Ishikawa (cell line): ENCODE results near the gene ALOX5AP.

Source experiments
- CEBPB ChIP-seq: IDR thresholded peaks from 2 replicates; pipeline ENCODE4 v1.6.1; 2012
- CREB1 ChIP-seq: IDR thresholded peaks from 2 replicates; pipeline ENCODE4 v1.6.1; 2012; ENCODE audit warnings: low read depth
- EP300 ChIP-seq: IDR thresholded peaks from 2 replicates; pipeline ENCODE4 v1.6.1; 2012; ENCODE audit warnings: borderline replicate concordance
- NFIC ChIP-seq: IDR thresholded peaks from 2 replicates; pipeline ENCODE4 v1.6.1; 2012
- RAD21 ChIP-seq: IDR thresholded peaks from 2 replicates; pipeline ENCODE4 v1.6.1; 2012; ENCODE audit warnings: low read depth
- TAF1 ChIP-seq: IDR thresholded peaks from 2 replicates; pipeline ENCODE4 v1.6.1; 2012; ENCODE audit warnings: low read depth, mild to moderate bottlenecking
- TCF12 ChIP-seq: IDR thresholded peaks from 2 replicates; pipeline ENCODE4 v1.6.1; 2012; ENCODE audit warnings: low read depth
- TEAD4 ChIP-seq: IDR thresholded peaks from 2 replicates; pipeline ENCODE4 v1.6.1; 2012
- YY1 ChIP-seq: IDR thresholded peaks from 2 replicates; pipeline ENCODE4 v1.6.1; 2012; ENCODE audit warnings: low read depth
- ZBTB7A ChIP-seq: IDR thresholded peaks from 2 replicates; pipeline ENCODE4 v1.6.1; 2012; ENCODE audit warnings: low read depth
- TF ChIP-seq, protein P1 (sequence below): IDR thresholded peaks from 2 replicates; pipeline ENCODE4 v1.6.1; 2012; ENCODE audit warnings: low read depth, mild to moderate bottlenecking
- TF ChIP-seq, protein P2 (sequence below): IDR thresholded peaks from 2 replicates; pipeline ENCODE4 v1.6.1; 2012
- TF ChIP-seq, protein P3 (sequence below): IDR thresholded peaks from 2 replicates; pipeline ENCODE4 v1.6.1; 2012

DNA sequence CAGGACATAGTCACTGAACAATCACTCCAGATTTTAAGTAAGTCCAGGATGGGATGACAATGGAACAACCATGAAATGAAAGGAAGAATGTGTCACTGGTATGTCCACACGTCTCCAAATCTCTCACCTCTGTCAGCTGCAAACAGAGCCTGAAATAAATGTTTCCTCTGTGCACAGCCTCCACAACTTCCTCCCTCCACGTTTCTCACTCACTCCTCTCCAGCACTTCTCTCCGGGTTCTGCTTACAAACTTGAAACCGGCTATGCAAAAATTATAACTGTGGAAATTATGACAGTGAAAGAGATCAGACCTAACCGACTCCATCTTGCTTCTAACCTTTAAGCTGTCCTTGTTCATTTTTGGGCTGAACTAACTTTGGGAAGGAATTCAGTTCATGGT, 35.0 kb upstream of the ALOX5AP start:
- no peak for TF ChIP-seq RAD21
- TF ChIP-seq NFIC, result no peak
- TF ChIP-seq CEBPB, result no peak
- TF ChIP-seq EP300, result no peak
- no peak for TF ChIP-seq YY1
- TF ChIP-seq TAF1, result no peak
- TF ChIP-seq TCF12, result no peak
- no peak for TF ChIP-seq CREB1
- TF ChIP-seq TEAD4, result no peak
- TF ChIP-seq, protein P1, sequence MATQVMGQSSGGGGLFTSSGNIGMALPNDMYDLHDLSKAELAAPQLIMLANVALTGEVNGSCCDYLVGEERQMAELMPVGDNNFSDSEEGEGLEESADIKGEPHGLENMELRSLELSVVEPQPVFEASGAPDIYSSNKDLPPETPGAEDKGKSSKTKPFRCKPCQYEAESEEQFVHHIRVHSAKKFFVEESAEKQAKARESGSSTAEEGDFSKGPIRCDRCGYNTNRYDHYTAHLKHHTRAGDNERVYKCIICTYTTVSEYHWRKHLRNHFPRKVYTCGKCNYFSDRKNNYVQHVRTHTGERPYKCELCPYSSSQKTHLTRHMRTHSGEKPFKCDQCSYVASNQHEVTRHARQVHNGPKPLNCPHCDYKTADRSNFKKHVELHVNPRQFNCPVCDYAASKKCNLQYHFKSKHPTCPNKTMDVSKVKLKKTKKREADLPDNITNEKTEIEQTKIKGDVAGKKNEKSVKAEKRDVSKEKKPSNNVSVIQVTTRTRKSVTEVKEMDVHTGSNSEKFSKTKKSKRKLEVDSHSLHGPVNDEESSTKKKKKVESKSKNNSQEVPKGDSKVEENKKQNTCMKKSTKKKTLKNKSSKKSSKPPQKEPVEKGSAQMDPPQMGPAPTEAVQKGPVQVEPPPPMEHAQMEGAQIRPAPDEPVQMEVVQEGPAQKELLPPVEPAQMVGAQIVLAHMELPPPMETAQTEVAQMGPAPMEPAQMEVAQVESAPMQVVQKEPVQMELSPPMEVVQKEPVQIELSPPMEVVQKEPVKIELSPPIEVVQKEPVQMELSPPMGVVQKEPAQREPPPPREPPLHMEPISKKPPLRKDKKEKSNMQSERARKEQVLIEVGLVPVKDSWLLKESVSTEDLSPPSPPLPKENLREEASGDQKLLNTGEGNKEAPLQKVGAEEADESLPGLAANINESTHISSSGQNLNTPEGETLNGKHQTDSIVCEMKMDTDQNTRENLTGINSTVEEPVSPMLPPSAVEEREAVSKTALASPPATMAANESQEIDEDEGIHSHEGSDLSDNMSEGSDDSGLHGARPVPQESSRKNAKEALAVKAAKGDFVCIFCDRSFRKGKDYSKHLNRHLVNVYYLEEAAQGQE, result no peak
- TF ChIP-seq, protein P2, sequence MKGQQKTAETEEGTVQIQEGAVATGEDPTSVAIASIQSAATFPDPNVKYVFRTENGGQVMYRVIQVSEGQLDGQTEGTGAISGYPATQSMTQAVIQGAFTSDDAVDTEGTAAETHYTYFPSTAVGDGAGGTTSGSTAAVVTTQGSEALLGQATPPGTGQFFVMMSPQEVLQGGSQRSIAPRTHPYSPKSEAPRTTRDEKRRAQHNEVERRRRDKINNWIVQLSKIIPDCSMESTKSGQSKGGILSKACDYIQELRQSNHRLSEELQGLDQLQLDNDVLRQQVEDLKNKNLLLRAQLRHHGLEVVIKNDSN, result no peak
- no peak for TF ChIP-seq ZBTB7A
- TF ChIP-seq, protein P3, sequence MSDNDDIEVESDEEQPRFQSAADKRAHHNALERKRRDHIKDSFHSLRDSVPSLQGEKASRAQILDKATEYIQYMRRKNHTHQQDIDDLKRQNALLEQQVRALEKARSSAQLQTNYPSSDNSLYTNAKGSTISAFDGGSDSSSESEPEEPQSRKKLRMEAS, result no peak
